Pons (tissue), 1 donor: Measurements from ENCODE around the gene ATRIP.
A peak's percentile ranks its signal among the peaks of the same experiment; 100 is the strongest.

Experiments
- DNase-seq: peaks from one replicate; pipeline ENCODE4 v3.0.0-alpha.2; 2016; ENCODE audit warnings: low spot score

The ATRIP gene

GRCh38 chr3:48423883-48424695 is 22.4 kb upstream of the ATRIP start:
- DNase-seq = no peak

DNA sequence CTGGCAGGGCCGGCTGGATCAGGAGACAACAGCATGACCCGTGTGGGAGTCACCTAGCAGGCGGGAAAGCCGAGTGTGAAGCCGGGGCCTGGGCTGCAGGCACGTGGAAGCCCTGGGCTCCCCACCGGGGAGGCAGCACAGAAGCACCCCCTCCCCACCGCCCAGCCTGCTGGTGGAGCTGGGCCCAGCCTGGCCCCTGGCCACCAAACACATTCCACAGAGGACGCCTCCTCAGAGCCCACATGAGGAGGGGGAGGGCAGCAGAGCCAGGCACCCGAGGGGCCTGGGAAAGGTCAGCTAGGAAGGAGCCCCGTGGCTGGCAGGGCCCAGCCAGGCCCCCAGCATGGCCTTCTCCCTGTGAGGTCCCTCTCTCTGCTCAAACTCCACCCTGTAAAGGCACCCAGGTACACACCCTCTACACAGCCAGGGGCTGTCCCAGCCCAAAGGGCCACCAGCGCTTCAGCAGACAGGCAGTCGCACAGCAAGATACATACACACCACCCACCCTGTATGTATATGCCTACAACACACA is 21.2 kb upstream of the ATRIP start:
- no peak for DNase-seq

- peak; percentile 95 for DNase-seq
Observed at GRCh38 chr3:48426401-48426909, 20.1 kb upstream of the ATRIP start.

GRCh38 chr3:48426944-48427629 is 19.4 kb upstream of the ATRIP start:
- no peak for DNase-seq

GRCh38 chr3:48427630-48427962 is 18.9 kb upstream of the ATRIP start:
- DNase-seq = peak; percentile 58

DNA sequence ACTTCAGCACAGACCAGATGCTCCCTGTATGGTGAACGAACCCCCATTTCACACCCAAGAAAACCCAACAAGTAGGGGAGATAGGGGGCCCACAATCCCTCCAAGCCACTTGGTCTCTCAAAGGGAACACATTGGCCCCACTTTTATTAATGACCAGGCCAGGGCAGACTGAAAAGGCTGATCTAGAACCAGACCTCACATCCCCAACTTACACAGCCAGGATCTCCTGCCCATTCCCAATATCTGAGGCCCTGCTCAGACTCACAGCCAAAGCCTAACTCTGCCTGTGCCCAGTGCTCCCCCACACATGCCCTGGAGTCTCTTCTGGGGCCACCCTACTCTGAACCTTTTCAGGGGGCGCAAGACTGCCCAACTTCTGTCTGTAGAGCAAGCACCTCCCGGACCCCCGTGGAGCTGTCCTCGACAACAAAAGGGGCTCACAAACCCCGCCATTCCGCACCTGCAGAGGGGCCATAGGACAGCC is 18.4 kb upstream of the ATRIP start:
- DNase-seq = no peak

DNA sequence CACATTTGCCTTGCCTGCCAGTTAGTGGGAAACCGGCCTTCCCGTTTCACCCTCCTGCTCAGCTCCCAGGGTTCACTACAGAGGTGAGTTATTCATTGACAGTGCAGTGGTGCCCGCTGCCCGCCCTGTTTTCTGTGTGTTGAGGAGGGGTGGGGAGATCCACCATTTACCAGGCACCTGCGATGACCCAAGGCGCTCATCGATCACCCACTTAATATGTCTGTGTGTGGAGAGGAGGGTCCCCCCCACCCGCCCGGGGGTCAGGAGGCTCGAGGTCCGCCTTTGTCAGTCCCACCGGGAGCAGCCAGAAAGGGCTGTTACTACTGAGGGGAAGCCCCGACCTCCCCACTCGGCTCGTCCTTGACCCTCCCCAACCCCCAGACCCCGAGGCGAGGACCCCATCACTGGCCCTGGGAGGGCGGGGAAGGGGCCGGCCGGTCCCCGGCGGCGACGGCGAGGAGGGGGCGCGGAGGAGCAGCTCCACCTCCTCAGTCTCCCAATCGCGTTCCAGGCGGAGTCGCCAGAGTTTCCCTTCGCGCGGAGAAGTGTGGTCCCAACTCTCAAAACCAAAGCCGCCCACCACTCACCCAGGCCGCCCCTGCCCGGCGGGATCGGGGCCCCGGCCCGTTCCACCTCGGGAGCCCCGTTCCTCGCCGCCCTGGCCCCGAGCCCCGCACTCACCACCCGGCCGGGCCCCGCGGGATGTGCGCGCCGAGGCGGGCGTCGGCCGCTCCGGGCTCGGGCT is 17.8 kb upstream of the ATRIP start:
- DNase-seq = no peak

DNA sequence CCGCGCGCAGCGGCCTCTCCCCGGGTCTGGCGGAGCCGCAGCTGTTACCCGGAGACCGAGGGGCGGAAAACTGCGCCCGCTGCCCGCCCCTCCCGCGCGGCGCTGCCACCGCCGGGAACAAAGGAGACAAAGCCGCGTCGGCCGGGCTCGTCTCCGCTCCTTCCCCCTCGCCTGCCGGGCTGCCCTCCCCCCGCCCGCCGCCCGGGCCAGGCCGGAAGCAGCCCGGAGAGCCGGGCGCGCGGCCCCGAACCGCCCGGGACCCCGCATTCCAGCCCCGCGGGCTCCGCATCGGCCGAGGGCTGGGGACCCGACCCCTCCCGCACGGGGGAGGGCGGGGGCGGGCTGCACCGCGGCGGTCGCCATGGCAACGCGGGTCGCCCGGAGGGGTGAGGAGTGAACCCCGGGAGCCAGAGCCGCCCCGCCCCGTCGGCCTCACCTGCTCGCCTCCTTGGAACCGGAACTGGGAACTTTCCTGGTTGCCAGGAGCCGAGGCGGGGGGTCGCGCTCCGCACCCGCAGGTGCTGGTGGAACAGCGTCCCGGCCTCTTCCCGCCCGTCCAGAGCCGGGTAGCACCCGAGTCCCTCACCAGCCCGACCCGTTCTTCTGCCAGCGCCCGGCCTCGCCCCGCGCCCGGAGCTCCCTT is 17.1 kb upstream of the ATRIP start:
- peak; percentile 67 for DNase-seq

DNA sequence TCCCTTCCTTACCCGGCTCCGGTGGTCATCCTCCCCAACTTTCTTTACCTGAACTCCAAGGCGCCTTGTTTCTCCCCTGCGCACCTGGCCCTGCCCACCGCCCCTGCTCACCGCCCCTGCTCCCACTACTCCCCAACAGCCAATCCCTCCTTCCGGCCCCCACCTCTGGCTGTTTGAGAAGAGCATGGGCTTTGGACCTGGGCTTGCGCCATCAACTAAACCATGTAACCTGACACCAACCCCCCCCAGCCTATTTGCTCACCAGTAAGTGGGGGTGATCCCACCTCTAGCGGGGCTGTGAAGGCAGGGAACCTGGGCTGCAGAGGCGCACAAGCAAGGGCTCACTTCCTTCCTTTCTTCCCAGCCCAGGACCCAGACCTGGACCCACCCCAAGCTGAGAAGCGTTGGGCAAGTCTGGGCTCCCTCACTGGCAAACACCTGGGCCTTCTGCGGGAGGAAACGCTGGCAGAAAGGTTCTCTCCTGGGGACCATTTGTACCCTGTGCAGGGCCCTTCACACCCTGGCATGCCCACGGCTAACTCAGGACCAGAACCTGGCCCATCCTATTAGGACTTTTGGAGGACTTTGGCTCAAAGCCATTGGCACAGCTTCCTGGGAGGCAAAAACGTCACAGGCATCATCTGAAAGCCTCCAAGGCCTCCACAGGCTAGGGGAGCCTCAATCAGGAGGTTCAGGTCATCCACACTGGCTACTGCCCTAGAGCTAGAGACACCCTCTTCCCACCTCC is 16.4 kb upstream of the ATRIP start, which contains the start of gene PLXNB1:
Gene PLXNB1 (minus strand): TSS at position 127 of the 748 bp plus-strand sequence. CDS start 5,475 bp downstream, outside the sequence.
- DNase-seq = no peak

- no peak for DNase-seq
Observed at GRCh38 chr3:48430708-48431101, 15.8 kb upstream of the ATRIP start.

GRCh38 chr3:48431224-48432029 is 15.1 kb upstream of the ATRIP start:
- DNase-seq = no peak

DNA sequence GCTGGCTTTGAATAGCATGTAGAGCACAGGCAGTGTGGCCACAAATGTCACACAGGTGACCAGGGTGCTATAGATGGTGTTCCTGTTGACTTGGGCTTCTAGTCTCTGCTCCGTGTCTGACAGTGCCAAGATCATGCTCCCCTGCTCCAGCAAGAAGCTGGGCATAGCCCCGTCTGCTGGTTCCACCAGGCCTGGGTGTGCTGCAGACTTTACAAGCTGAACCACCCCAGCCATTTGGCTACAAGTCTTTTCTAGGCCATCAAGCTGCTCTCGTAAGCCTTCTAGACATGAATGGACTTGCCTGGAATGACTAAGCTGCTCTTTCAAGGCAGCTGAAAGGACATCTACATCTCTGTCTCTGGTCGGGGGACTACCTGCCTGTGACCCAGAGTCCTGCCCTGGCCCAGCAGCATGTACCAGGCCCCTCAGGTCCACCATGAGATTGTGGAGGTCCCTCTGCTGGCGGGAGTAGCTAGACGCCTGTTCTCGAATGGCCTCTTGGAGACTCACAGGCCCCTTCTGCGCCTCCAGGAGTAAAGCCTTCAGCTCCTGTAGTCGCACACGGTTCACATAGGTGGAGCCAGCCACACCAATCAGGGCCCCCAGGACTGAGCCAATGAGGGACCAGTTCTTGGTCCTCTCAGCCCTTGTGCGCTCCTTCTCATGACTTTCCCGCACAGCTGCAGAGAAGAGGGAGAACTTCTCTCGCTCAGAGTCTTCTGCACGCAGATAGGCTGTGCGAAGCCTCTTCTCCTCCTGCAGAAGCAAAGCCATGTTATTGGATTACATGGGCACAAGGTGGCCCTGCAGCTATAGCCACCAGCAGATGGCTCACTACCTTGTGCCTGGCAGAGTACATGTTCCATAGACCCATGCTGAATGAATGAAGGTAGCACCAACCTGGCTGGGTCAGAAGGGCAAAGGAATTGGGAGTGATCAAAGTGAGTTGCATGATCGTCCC is 13.8 kb upstream of the ATRIP start:
- DNase-seq = no peak

DNA sequence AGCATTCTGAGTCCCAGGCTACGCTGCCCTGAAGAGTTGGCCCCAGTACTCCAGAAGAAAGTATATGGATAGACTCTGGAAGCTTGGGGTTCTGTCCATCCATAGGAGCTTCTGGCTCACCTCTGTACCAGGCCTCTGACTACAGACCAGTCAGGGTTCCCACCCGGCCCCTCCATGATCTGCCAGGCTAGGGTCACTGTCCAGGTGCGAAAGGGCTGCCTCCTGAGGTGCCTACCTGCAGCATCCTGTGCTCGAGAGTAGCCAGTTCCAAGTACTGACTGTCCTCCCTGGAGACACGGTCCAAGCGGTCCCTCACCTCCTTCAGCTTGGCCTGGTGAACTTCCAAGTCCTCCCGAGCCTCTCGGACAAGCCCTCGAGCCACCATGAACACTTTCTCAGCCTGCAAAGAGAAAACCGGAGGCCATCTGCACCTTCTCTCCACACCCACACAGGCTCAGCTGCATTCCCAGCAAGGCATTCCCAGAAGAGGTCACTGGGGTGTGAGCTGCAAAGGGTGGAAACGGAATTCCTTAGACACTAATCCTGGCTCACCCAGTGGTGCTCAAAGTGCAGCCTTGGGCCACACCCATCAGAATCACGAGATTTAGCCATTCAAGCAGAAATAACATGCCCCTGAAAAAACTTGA is 12.9 kb upstream of the ATRIP start:
- DNase-seq = no peak

- DNase-seq = no peak
Observed at GRCh38 chr3:48434591-48435222, 11.8 kb upstream of the ATRIP start.

DNA sequence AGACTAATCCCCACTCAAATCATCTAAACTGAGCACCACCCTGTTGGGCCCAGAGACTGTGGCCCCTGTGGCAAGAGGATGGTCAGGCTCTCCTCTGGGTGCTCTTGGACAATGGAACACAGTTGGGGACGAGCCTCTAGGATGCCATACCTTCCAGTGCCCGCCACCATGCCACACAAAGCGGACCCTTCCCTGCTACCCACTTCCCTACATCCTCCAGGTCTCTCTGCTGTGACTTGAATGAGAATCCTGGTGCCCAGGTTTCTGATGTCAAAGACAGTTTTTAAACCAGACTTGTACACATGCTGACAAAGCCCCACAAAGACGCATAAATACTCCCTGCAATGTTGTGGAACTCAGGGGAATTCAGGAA is 11.3 kb upstream of the ATRIP start:
- no peak for DNase-seq

DNA sequence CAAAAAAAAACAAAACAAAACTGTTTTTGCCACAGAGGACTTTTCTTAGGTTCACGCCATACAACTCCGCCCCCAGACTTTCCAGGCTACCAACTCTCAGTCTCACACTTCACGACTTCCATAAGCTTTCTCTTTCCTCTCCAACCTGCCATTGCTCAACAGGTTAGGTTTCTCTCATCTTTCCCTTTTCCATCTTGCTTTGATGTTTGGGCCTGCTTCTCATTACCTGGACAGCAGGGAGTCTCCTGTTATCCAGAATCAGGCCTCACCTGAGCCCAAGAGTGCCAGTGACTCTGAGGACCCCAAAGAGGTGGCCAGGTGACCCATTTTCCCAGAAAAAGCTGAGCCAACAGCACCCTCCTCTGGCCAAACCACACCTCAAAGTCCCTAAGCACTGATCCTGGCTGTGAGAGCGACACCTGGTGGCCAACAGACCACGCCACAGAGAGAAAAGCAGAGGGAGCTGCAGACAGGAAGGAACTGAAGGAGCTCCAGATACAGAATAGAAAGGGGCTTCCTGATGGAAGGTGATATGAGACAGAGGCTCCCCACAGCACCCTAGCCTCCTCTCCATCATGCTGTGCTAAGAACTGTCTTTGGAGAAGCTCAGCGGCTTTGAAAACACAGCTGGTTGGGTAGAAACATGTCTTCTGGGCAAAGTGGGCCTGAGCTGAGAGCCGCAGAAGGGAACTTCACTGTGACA is 10.6 kb upstream of the ATRIP start:
- peak; percentile 93 for DNase-seq

GRCh38 chr3:48436477-48436787 is 10.1 kb upstream of the ATRIP start:
- no peak for DNase-seq

- DNase-seq = no peak
Observed at GRCh38 chr3:48436855-48437254, 9.7 kb upstream of the ATRIP start.
